ENCODE results near the gene CACNA1B.
"Not testable (repeated sequence)": the region's sequence is repeated elsewhere in the genome, so short reads cannot be mapped to it uniquely, and the experiment has no call there.

CACNA1B gene

DNA sequence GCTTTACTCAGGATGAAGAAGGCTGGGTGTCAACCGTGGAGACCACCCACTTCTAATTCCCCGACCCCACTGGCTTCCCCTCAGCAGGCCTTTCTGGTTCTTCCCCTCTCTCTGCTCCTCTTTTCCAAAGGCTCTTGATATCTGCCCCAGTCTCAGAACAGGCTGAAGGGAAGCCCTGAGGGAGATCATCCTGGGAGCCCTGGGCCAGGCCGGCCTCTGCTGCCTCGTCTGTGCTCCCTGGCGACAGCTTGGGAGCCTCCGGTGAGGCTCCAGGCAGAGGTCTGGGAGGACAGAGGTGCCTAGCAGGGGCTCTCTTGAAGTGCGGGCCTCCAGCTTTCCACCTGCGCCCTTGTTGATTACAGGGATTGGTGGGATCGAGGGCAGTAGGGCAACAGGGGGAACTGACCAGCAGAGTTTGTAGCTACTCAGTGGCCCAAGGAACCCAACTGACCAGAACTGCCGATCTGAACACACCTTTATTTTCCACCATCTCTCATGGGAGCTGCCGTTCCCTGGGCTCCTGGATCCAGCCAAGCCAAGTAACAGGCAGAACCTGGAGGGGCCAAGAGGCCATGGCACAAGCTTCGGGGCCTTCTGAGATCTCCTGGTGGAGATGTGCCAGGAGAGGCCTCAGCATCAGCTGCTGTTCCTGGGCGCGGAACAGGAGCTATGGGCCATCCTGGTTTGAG is 198.5 kb downstream of the CACNA1B start:
- no peak for DNase-seq

DNA sequence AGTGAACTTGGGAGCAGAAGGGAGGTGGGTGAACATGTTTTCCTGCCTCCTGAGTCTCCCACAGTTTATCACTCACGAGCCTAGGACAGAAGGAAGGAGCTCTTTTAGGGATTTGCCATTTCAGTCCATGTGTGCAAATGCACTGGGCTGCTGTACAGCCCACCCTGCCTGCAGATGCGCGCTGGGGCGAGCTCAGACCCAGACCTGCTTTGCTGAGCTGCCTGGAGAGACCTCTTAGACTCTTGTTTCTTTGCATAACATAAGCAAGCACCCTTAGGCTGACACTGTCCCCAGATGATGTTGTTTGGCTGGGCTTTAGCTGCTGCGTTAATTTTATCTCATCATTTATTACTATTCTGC is 199.0 kb downstream of the CACNA1B start:
- DNase-seq: no peak

DNA sequence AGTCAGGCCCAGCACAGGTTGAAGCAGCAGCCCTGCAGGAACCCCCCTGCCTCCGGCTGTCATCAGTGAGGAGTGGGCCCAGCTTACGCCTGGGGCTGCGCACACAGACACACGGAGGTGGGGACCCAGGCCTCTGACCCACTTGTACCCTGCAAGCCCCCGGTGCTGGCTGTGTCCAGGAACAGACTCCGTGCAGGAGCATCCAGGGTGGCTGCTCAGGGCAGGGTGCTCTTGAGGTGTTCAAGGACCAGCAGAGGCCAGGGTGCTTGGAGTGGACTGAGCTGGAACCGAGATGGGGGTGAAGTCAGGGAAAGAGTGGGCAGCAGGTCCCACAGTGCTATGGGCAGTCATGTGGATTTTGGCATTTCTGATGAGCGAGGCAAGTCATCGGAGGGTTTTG is 199.5 kb downstream of the CACNA1B start:
- no peak for DNase-seq

DNA sequence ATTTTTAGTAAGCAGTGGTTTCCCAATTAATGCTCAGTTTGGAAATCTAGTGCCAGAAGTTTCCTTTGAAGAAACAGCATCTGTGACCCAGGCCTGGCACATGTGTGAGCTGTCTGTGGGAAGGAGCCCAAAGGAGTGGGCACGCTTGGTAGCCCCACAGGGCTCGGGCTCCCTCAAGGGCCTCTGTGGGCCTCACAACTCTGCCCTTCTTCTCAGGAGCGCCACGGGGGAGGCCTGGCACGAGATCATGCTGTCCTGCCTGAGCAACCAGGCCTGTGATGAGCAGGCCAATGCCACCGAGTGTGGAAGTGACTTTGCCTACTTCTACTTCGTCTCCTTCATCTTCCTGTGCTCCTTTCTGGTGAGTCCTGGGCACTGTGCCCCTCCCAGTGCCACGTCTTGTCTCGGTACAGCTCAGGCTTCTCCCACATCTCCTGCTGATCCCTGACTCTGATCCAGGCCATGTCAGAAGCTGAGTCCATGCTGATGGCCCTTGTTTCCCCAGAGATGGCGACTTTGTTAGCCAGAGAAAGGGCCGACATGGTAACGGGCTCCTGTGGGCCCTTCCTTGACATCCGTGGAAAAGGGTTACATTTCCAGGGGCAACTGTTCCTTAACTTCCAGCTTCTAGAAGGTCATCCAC is 200.4 kb downstream of the CACNA1B start:
- DNase-seq: no peak

DNA sequence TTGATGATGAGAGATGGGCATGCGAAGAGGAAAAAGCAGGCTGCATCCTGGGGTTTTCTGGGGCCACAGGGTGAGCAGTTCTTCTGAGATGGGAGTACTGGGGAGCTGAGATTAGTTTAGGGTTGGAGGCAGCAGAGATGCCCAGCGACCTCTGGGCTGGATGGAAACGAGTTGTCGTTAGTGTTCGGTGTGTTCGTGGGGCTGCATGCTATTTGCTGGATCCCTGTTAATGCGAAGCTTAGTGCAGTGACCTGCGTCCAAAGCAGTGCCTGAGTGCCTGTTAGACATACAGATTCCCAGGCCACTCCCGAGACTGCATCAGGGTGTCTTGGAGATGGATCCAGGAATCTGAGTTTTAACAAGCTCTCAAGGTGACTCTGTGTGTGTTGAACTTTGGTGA is 201.3 kb downstream of the CACNA1B start:
- no peak for DNase-seq

DNA sequence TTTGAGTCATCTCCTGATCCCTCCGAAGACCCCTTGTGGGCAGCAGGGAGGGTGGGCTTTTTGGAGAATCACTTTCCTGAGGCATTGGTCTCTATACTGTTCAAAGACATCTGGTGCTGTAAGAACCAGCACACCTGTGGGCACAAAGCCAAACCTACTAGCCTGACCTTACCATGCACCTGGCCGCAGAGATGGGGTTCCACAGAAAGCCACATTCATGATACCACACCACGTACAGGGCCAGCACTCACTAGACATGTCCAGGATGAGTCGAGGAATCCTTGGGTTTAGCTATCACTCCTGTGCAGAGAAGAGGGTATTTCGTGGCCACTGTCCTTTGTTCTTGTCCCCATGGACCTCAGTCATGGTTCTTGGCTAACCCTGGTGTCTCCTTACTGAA is 203.4 kb downstream of the CACNA1B start:
- DNase-seq: no peak

DNA sequence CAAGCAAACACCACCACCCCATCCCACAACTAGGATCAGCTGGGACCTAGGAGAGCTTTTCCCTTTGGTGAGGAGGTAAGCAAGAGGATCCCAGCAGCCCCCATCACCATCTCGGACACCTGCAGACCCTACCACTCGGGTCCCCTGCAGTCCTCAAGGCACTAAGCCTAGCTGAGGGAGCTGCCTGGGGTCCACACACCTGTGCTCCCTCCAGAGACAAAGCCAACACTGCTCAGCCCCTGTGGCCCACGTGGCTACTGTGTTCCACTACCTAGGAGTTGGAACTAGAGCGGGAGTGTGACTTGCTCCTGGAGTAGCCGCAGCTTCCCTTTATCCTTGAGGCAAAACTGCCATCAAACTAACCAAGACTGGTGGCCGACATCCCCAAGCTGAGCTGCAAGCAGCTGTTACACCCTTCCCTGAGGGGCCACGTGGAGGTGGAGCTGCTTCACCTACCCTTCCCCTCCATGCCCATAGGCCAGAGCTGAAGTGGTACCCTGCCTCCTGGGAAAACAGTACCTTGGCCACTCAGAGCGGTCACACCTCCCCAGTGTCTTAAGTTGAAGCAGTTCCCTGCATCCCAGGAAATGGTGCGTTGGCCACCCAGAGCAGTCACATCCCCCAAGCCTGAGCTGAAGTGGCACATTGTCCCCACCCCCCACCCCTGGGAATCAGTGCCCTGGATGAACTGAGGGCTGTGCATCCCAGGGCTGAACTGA is 205.5 kb downstream of the CACNA1B start:
- no peak for DNase-seq

DNA sequence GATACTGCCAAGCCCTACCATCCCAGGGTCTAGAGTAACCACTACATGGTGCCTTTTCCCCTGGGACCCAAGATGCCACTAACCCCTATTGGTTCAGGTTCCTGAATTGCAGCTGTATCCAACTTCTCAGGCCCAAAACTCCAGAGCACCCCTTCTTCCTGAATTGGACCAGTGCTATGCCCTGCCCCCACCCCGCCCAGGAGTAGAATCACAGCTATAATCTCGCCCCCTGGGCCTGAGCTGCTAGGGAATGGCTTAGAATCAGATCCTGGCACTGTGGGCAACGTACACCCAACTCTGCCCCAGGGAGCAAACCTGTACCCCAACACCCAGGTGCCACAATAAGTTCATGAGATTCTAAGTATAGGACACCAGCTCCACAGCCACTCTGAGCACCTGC is 206.3 kb downstream of the CACNA1B start:
- DNase-seq: no peak

DNA sequence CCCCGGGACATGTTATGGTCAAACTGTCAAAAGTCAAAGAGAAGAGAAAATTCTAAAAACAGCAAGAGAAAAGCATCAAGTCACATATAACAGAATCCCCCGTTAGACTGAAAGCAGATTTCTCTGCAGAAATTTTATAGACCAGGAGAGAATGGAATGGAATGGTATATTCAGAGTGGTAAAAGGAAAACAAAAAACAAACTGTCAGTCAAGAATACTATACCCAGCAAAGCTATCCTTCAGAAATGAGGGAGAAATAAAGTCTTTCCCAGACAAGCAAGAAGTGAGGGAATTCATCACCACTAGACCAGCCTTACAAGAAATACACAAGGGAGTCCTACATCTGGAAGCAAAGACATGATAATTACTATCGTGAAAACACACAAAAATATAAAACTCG is 208.0 kb downstream of the CACNA1B start:
- DNase-seq: no peak

DNA sequence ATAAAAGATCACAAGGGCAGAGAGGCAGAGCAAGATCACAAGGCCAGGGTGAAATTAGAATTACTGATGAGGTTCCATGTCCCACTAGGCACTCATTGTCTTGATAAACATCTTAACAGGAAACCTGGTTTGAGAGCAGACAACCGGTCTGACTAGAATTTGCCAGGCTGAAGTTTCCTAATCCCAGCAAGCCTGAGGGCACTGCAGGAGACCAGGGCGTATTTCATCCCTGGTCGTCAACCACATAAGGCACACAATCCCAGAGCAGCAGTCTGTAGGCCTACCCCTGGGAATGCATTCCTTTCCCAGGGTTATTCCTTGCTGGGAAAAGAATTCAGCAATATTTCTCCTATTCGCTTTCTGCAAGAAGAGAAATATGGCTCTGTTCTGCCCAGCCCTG is 214.5 kb downstream of the CACNA1B start:
- DNase-seq: not testable (repeated sequence)

DNA sequence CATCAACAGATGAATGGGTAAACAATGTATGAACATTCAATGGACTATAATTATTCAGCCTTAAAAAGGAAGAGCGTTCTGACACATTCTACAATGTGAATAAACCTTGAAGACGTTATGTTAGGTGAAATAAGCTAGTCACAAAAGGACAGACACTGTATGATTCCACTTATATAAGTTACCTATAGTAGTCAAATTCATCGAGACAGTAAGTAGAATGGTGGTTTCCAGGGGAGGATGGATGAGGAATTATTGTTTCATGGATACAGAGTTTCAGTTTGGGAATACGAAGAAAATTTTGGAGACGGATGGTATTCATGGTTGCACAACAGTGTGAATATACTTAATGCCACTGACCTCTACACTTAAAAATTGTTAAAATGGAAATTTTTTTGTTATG is 216.4 kb downstream of the CACNA1B start:
- DNase-seq: no peak

DNA sequence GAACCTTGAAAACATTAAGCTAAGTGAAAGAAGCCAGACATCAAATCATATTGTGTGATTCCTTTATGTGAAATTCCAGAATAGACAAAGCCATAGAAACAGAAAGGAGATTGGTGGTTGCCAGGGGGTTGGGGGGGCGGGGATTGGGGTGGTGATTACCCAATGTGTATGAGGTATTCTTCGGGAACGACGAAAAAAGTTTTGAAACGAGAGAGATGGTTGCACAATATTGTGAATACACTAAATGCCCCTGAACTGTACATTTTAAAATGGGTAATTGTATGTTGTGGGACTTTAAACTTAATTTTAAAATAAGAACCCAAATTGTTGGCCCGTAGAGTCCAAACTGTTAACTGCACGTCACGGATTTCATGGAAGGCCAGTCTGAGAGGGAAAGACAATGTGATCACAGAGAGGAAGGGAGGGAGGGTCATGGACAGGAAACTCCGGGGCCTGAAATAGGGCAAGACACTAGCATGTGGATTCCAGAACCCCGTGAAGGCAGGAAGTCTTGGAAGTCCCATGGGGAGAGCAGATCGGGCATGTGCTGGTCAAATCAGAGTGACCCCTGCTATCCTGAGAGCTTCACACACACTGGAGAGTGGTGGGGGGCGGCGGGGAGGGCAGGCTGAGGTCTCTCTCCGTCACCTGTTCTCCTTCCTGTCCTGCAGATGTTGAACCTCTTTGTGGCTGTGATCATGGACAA is 218.4 kb downstream of the CACNA1B start:
- DNase-seq: no peak

DNA sequence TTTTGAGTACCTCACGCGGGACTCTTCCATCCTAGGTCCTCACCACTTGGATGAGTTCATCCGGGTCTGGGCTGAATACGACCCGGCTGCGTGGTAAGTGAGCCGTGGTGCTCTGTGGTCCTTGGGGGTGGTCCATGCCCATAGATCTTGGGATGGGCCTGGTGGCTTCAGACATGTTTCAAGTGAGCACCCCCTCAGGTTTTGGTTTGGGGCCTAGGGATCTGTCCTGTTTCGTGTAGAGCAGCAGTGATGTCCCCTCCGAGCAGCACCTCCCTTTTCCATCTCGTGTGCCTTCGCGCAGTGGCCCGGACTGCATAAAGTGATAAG is 218.9 kb downstream of the CACNA1B start:
- no peak for DNase-seq

DNA sequence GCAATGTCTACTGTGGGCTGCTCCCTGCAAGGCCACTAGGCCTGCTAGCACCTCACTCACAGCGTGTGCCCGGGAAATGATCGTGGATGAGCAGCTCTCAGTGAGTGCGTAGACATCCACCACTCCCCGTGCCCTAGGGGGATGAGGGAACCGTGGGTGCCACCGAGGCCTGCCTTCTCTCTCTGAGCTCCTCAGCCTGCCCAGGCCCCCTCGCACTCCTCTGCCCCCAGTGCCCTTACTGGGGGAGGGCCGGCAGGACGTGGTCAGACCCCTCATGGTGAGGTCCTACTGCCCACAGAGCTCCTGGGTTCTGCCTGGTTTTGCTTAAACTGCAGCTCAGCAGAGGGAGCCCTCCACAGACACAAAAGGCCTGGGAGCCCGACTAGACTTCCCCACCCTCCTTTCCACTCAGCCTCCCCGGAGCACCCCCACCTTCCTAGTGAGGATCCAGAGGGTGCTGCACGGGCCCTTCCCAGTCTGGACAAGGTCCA is 220.0 kb downstream of the CACNA1B start:
- DNase-seq: no peak

DNA sequence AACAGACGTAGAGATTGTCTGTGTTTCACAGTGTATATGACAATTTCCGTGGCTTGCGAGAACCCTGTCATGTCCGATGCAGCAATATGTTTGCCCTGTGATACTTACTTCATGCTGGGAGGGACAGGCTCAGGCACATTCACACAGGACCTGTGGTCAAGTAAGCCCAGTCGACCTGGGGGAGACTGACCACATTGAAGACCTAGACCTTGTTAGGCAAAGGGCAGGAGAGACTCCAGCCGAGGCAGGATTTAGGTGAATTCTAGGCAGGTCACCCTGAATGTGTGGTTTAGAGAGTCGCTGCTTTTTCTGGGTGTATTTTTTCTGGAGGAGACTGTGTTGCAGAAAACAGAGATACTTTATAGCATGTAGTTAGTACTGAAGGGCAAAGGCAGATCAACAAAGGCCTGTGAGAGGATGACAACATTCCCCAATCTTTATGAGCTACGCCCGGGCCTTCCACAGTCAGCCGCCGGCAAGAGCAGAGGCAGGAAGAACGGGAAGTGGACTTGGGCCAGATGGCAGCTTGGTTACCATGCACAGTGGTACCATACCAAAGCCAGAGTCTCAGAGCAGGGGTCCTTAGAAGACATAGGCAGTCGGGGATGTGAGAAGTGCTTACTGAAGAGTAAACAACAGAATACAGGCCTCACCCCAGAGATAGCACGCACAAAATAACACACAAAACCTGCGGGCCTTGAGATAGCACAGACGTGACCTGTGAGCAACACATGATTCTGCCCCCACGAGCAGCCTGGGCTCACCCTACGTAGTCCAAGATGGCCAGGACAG is 220.7 kb downstream of the CACNA1B start:
- no peak for DNase-seq

DNA sequence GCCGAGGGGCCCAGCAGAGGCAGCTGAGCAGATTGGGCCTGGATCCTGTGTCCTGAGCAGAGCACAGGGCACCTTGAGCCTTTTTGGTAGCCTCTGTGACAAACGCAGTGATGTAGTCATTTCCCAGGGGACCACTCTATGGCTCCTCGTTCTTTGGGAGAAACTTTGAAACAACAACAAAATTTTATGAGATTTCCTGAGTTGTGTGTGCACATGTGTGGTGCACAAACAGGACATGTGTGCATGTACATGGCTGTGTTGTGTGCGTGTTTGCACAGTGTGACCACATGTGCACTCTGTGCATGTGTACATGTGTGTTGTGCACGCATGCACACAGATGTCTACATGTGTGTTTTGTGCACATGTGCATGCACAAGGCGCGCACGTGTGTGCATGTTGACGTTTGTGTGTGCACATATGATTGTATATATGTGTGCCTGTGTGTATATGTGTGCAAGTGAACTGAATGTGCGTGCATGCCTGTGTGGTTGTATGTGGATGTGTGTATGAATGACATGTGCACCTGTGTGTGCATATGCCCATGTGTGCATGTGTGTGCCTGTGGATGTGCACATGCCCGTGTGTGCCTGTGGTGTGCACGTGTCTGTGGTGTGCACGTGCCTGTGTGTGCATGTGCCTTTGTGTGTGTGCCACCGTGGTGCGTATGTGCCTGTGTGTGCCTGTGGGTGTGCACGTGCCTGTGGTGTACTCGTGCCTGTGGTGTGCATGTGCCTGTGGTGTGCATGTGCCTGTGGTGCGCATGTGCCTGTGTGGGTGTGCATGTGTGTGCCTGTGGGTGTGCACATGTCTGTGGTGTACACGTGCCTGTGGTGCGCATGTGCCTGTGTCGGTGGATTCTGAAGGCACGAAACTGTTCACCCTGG is 221.6 kb downstream of the CACNA1B start:
- DNase-seq: no peak

DNA sequence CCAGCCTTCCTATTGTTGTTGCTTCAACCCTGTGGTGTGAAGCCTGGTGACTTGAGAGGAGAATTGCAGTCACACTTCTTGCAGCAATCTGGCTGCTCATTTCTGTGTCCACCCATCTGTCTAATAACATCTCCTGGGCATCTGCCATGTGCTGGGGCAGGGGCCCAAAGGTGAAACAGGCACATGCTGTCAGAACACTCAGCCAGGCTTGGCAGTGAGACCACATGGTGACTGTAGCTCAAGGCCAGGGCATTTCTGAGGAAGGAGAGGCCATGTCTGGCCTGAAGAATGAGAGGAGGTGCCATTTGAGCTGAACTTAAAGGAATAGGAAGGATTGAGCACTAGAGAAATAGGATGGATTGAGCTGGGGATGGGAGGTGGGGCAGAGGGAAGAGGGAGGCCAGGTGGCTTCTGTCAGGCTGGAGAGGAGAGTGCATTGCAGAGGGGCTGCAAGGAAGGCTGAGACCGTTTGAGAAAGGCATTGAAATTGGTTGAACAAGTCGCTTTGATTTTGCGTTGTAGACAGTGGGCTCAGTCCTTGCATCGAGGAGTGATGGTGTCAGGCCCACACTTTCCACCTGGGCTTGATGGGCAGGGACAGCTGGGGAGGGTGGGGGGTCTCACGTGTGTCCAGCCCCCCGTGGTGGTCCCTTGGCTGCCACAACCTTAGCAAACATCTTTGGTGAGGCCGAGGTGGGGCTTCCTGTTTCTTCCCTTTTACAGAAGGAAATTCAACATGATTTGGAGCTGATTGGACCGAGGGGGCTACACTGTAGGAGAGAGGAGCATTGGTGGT is 222.4 kb downstream of the CACNA1B start:
- no peak for DNase-seq

DNA sequence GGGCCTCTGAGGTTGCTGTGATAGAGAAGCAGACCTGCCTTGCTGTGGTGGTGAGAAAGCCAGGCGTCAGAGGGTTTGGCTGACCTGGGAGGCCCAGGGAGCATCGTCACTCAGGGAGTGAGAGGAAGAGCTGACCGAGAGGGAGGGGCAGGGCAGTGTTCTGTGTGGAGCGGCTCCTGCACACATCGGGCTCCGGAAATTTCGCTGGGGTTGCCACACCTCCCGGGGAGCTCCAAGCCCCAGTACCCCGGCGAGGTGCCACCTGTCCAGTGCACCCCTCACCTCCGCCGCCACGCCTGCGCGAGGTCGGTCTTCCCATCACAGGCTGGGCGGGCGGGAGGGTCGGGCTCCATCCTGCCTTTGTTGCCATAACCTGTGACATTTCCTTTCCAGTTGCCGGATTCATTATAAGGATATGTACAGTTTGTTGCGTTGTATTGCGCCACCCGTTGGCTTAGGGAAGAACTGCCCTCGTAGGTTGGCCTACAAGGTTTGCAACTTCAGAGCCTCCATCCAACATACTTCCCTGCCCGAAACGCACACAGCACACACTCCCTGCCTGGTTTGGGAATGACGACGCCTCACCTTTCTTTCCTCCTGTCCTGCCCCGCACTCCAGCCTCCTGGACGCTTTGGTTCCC is 223.2 kb downstream of the CACNA1B start:
- no peak for DNase-seq

DNA sequence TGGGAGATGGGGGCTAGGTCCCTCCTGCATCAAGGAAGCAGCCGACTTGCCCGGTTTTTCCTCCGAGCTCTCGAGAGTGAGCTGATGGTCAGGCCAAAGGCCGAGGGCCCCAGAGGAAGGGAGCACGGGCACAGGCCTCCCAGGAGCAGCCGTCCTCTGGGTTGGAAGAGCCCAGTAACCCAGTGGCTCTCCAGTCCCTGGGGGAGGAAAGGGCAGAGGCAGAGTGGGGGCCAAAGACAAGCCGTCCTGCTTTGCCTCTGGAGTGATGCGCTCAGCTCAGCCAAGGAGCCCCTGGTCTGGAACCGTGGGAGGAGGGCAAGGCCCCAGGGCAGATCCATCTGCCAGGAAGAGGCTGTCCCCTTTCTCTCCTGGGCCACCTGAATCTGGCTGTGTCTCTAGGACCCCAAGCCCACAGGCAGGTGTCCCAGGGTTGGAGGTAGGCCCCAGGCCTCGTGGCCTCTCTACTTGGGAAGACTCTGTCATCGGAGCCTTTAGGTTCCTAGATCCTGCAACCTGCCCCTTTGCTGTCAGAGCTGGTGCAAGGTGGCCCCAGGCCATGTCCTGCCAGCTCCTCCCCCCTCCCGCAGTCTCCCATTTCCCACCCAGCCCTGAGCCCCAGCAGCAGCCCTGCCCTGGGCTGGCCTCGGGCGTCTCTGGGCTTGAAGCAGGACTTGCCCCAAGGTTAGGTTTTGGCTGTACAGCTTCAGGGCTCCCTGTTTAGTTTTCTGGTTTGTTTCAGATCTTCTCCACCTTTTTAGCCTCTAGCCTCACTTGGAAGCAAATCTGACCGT is 224.1 kb downstream of the CACNA1B start:
- DNase-seq: no peak
